Nephron (organoid): Measurements from ENCODE around the gene GDPD4.

ENCODE experiments used
- H3K27ac Mint-ChIP-seq, 3 experiments: 2 replicates each; pipeline ENCODE4 v1.8.0; 2020; ENCODE audit warnings: mixed read lengths in 3 of 3, mild to moderate bottlenecking in 2 of 3, moderate library complexity in 1 of 3
- H3K27me3 Mint-ChIP-seq: 2 replicates; pipeline ENCODE4 v1.8.0; 2021; ENCODE audit warnings: low read depth, mild to moderate bottlenecking, moderate library complexity, mixed read lengths
- H3K36me3 Mint-ChIP-seq: 2 replicates; pipeline ENCODE4 v1.8.0; 2020; ENCODE audit warnings: low read depth, mixed read lengths
- H3K4me1 Mint-ChIP-seq: 2 replicates; pipeline ENCODE4 v1.8.0; 2020; ENCODE audit warnings: mixed read lengths
- H3K4me3 Mint-ChIP-seq, 3 experiments: 2 replicates each; pipeline ENCODE4 v1.8.0; 2020; ENCODE audit warnings: mild to moderate bottlenecking in 3 of 3, mixed read lengths in 3 of 3, moderate library complexity in 2 of 3
- H3K9me3 Mint-ChIP-seq: 2 replicates; pipeline ENCODE4 v1.8.0; 2020; ENCODE audit warnings: mixed read lengths
- TF ChIP-seq, protein P1 (sequence below), 3 experiments: fragments of 200-600 bp; sonication (generic); IDR thresholded peaks; one replicate each; pipeline ENCODE4 v1.5.0; 2021; ENCODE audit warnings: antibody characterized with exemption in 3 of 3; ENCODE audit not compliant: unreplicated experiment in 3 of 3

GDPD4 gene

DNA sequence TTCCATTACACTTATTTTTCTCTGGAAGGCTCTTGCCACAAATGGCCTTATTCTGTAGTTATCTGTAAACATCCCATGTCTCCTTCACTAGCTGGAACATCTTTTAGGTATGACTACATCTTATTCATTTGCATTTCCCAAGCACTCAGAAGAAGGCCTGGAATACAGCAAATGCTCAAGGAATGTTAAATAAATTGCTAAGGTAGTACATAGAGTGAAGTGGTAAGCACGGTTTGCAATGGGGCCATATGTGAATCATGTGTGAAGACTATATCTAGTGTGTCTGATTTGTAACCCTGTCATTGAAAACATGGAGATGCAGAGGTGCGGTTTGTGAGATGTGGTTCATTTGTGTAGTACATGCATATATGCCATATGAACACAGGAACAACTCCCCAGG is 33.5 kb downstream of the GDPD4 start:
- Mint-ChIP-seq H3K9me3 (peaks cover 16% of the 10 kb centered on the region), H3K27me3 (peaks cover 11% of the 10 kb centered on the region), H3K36me3 (no peaks in the 10 kb centered on the region), H3K4me1 (no peaks in the 10 kb centered on the region), H3K27ac (no peak overlapping the region), H3K4me3 (no peak overlapping the region)
- TF ChIP-seq, protein P1, sequence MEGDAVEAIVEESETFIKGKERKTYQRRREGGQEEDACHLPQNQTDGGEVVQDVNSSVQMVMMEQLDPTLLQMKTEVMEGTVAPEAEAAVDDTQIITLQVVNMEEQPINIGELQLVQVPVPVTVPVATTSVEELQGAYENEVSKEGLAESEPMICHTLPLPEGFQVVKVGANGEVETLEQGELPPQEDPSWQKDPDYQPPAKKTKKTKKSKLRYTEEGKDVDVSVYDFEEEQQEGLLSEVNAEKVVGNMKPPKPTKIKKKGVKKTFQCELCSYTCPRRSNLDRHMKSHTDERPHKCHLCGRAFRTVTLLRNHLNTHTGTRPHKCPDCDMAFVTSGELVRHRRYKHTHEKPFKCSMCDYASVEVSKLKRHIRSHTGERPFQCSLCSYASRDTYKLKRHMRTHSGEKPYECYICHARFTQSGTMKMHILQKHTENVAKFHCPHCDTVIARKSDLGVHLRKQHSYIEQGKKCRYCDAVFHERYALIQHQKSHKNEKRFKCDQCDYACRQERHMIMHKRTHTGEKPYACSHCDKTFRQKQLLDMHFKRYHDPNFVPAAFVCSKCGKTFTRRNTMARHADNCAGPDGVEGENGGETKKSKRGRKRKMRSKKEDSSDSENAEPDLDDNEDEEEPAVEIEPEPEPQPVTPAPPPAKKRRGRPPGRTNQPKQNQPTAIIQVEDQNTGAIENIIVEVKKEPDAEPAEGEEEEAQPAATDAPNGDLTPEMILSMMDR (IDR thresholded peaks at IDR 0.05; ENCODE audit: unreplicated experiment in 3 of 3): no peak

DNA sequence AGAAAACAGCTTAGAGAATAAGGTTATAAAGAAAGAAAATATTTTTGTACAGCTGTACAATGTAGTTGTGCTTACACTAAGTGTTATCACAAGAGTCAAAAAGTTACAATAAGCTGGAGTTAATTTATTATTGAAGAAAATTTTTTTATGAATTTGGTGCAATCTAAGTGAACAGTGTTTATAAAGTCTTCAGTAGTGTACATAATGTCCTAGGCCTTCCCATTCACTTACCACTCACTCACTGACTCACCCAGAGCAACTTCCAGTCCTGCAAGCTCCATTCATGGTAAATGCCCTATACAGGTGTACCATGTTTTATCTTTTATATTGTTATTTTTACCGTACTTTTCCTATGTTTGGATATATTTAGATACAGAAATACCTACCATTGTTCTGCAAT is 34.7 kb downstream of the GDPD4 start:
- H3K9me3 Mint-ChIP-seq: peaks cover 25% of the 10 kb centered on the region
- H3K27ac Mint-ChIP-seq: no peak overlapping the region
- peaks cover 8% of the 10 kb centered on the region for H3K27me3 Mint-ChIP-seq
- TF ChIP-seq, protein P1 (IDR thresholded peaks at IDR 0.05; ENCODE audit: unreplicated experiment in 3 of 3): no peak
- no peaks in the 10 kb centered on the region for H3K4me1 Mint-ChIP-seq
- H3K36me3 Mint-ChIP-seq: no peaks in the 10 kb centered on the region
- no peak overlapping the region for H3K4me3 Mint-ChIP-seq

DNA sequence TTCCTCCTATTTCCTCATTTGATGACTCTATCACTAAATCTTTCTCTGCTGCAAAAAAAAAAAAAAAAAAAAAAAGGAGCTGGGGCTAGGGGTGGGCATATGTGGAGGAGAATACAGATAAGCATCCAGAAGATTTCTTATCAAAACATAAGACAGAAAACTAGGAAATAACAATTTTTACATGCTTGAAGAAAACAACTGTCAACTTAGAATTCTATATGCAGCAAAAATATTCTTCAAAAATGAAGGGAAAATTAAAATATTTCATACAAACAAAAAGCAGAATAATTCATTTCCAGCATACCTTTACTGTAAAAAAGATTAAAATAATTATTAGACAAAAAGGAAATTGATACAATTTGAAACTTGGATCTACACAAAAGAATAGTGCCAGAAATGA is 38.7 kb downstream of the GDPD4 start:
- peaks cover 7% of the 10 kb centered on the region for H3K4me1 Mint-ChIP-seq
- no peak overlapping the region for H3K27ac Mint-ChIP-seq
- H3K36me3 Mint-ChIP-seq: no peaks in the 10 kb centered on the region
- no peak overlapping the region for H3K4me3 Mint-ChIP-seq
- TF ChIP-seq, protein P1 (IDR thresholded peaks at IDR 0.05; ENCODE audit: unreplicated experiment in 3 of 3): no peak
- H3K27me3 Mint-ChIP-seq: no peaks in the 10 kb centered on the region
- peaks cover 39% of the 10 kb centered on the region for H3K9me3 Mint-ChIP-seq

DNA sequence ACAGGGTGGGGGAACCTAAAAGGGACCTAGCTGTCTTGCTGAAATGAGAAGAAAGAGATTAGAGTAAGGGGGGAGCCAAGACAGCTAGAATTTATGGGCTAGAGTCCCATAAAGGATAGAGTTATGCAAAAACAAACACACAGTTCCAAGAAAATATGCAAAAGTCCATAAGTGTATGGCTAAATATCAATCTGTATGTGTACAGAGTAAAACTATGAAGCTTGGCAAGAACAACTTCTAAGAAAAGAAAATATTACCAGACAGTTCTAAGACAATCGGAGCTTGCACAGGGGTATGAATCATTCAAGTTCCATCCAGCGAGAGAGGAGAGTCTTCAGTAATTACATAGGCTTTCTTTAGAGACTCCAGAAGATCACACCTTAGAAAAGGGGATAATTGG is 41.8 kb downstream of the GDPD4 start:
- H3K4me3 Mint-ChIP-seq: no peak overlapping the region
- no peaks in the 10 kb centered on the region for H3K36me3 Mint-ChIP-seq
- H3K9me3 Mint-ChIP-seq: peaks cover 35% of the 10 kb centered on the region
- peaks cover 7% of the 10 kb centered on the region for H3K4me1 Mint-ChIP-seq
- H3K27ac Mint-ChIP-seq: no peak overlapping the region
- TF ChIP-seq, protein P1 (IDR thresholded peaks at IDR 0.05; ENCODE audit: unreplicated experiment in 3 of 3): no peak
- no peaks in the 10 kb centered on the region for H3K27me3 Mint-ChIP-seq

DNA sequence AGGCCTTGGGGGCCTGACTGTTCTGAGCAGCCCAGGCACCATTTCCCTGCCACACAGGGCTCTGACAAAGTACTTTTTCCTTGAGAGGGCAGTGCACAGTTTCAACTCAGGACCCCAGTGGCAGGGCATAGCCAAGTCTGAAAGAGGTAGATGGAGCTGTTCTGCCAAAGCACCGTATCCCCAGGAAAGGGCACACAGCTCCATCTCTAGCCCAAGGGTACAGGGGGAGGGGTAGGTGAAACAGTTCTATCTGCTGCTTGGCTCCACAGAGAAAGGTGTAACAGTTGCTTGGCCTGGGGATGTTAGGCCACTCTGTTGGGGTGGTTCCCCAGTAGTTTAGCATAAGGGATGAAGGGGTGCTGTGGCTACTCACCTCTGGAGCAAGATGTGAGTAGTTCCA is 47.8 kb downstream of the GDPD4 start:
- Mint-ChIP-seq H3K4me3 (no peak overlapping the region), H3K4me1 (no peaks in the 10 kb centered on the region), H3K9me3 (peaks cover 10% of the 10 kb centered on the region), H3K27me3 (no peaks in the 10 kb centered on the region), H3K27ac (no peak overlapping the region), H3K36me3 (no peaks in the 10 kb centered on the region)
- TF ChIP-seq, protein P1 (IDR thresholded peaks at IDR 0.05; ENCODE audit: unreplicated experiment in 3 of 3): no peak

DNA sequence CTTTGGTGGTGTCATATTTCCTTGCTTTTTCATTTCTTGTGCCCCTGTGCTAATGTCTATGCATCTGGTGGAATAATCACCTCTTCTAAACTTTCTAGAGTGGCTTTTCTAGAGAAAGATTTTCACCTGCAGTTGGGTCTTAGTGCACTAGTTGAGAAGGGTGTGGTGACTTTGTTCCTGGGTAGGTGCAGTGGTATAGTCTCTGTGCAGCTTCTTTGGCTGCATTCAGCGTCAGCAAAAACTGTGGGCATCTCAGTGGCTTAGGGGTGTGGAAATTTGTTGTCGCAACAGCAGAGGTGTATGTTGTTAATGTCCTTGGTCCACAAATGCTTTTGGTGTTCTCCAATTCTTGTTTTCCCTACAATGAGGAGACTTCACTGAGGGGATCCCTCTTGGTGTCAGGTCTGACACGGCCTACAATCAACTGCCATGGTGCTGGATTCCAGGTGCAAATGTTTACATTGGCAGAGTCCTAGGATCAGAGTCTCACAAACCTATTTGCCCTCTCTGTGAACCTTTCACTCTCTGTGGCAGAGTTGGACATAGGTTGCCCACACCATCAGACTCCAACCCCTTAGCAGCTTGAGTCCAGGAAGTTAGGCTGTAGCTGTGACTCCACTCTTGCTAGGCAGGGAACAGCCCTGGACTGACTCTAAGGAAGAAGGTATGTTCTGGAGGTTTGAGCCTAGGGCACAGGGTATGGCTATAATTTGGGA is 48.8 kb downstream of the GDPD4 start:
- no peak overlapping the region for H3K27ac Mint-ChIP-seq
- peaks cover 10% of the 10 kb centered on the region for H3K9me3 Mint-ChIP-seq
- no peaks in the 10 kb centered on the region for H3K27me3 Mint-ChIP-seq
- H3K4me3 Mint-ChIP-seq: no peak overlapping the region
- no peaks in the 10 kb centered on the region for H3K4me1 Mint-ChIP-seq
- TF ChIP-seq, protein P1 (IDR thresholded peaks at IDR 0.05; ENCODE audit: unreplicated experiment in 3 of 3): no peak
- no peaks in the 10 kb centered on the region for H3K36me3 Mint-ChIP-seq
